HEK293T (cell line): ENCODE measurements around the gene RAN.

ENCODE experiments used
- BHLHE40 ChIP-seq: fragments of 450-650 bp; IDR thresholded peaks from 2 replicates; pipeline ENCODE4 v1.6.1; 2016; ENCODE audit warnings: mild to moderate bottlenecking, moderate library complexity, borderline replicate concordance
- FOXA1 ChIP-seq: fragments of 450-650 bp; IDR thresholded peaks from 2 replicates; pipeline ENCODE4 v1.6.1; 2016; ENCODE audit warnings: mild to moderate bottlenecking
- FOXK2 ChIP-seq: fragments of 450-650 bp; IDR thresholded peaks from 2 replicates; pipeline ENCODE4 v1.6.1; 2016; ENCODE audit warnings: mild to moderate bottlenecking
- FOXM1 ChIP-seq: fragments of 450-650 bp; IDR thresholded peaks from 2 replicates; pipeline ENCODE4 v1.6.1; 2017; ENCODE audit warnings: mild to moderate bottlenecking, borderline replicate concordance
- NFRKB ChIP-seq: fragments of 450-650 bp; IDR thresholded peaks from 2 replicates; pipeline ENCODE4 v1.6.1; 2016; ENCODE audit warnings: mild to moderate bottlenecking, moderate library complexity
- SP1 ChIP-seq: fragments of 450-650 bp; IDR thresholded peaks from 2 replicates; pipeline ENCODE4 v1.6.1; 2017
- SUZ12 ChIP-seq: fragments of 450-650 bp; IDR thresholded peaks from 2 replicates; pipeline ENCODE4 v1.6.1; 2016; ENCODE audit warnings: mild to moderate bottlenecking
- TARDBP ChIP-seq: fragments of 450-650 bp; IDR thresholded peaks from 2 replicates; pipeline ENCODE4 v1.6.1; 2016

- TF ChIP-seq SP1 (no peak), SUZ12 (no peak), NFRKB (no peak), FOXK2 (no peak), FOXM1 (no peak), TARDBP (no peak), FOXA1 (no peak), BHLHE40 (no peak)
These were observed 8.0 kb downstream of the RAN start for GRCh38 chr12:130879781-130880389.
